Measurements from ENCODE around the gene ECI2.
"Not testable (repeated sequence)": the region's sequence is repeated elsewhere in the genome, so short reads cannot be mapped to it uniquely, and the experiment has no call there.

The ECI2 gene

GRCh38 chr6:4105980-4106536 lies 29.3 kb downstream of the ECI2 start:
- DNase-seq (ENCODE audit: extremely low spot score, insufficient read length, low read depth) (no peak), FAIRE-seq (no peak)

- no peak for FAIRE-seq
- no peak for DNase-seq (ENCODE audit: extremely low spot score, insufficient read length, low read depth)
These were observed 31.4 kb downstream of the ECI2 start for GRCh38 chr6:4103929-4104328.

GRCh38 chr6:4102687-4103244 lies 32.6 kb downstream of the ECI2 start:
- FAIRE-seq, result no peak
- no peak for DNase-seq (ENCODE audit: extremely low spot score, insufficient read length, low read depth)

- FAIRE-seq, result no peak
- DNase-seq (ENCODE audit: extremely low spot score, insufficient read length, low read depth), result no peak
These were observed 34.1 kb downstream of the ECI2 start for GRCh38 chr6:4101298-4101697.

- DNase-seq (ENCODE audit: extremely low spot score, insufficient read length, low read depth) (no peak), FAIRE-seq (no peak)
These were observed 34.7 kb downstream of the ECI2 start for GRCh38 chr6:4100655-4101054.

- FAIRE-seq (no peak), DNase-seq (ENCODE audit: extremely low spot score, insufficient read length, low read depth) (no peak)
These were observed 42.1 kb downstream of the ECI2 start for GRCh38 chr6:4093288-4093687.

- DNase-seq (ENCODE audit: extremely low spot score, insufficient read length, low read depth), result no peak
- FAIRE-seq, result no peak
These were observed 43.4 kb downstream of the ECI2 start for GRCh38 chr6:4091941-4092340.

- DNase-seq (ENCODE audit: extremely low spot score, insufficient read length, low read depth); FAIRE-seq: not testable (repeated sequence)
These were observed 45.3 kb downstream of the ECI2 start for GRCh38 chr6:4090043-4090442.

GRCh38 chr6:4088704-4089103 lies 46.7 kb downstream of the ECI2 start:
- FAIRE-seq, result no peak
- no peak for DNase-seq (ENCODE audit: extremely low spot score, insufficient read length, low read depth)

- no peak for DNase-seq (ENCODE audit: extremely low spot score, insufficient read length, low read depth)
- no peak for FAIRE-seq
These were observed 50.1 kb downstream of the ECI2 start for GRCh38 chr6:4085332-4085700.

- no peak for FAIRE-seq
- DNase-seq (ENCODE audit: extremely low spot score, insufficient read length, low read depth), result no peak
These were observed 50.7 kb downstream of the ECI2 start for GRCh38 chr6:4084444-4085331.

- no peak for FAIRE-seq
- no peak for DNase-seq (ENCODE audit: extremely low spot score, insufficient read length, low read depth)
These were observed 56.5 kb downstream of the ECI2 start, which contains the start of gene FAM217A for GRCh38 chr6:4078691-4079471. Gene FAM217A (minus strand): TSS chr6:4079137. CDS start chr6:4077414, 1,723 bp downstream.

GRCh38 chr6:4074478-4075235 lies 60.7 kb downstream of the ECI2 start:
- FAIRE-seq, result no peak

GRCh38 chr6:4071330-4071729 lies 64.0 kb downstream of the ECI2 start:
- DNase-seq (ENCODE audit: extremely low spot score, insufficient read length, low read depth) (no peak), FAIRE-seq (no peak)

More at GRCh38 chr6:4074478-4075235, 60.7 kb downstream of the ECI2 start:
- DNase-seq (ENCODE audit: extremely low spot score, insufficient read length, low read depth), result no peak

GRCh38 chr6:4069199-4069598 lies 66.2 kb downstream of the ECI2 start:
- FAIRE-seq, result no peak
- DNase-seq (ENCODE audit: extremely low spot score, insufficient read length, low read depth), result no peak

- FAIRE-seq (no peak), DNase-seq (ENCODE audit: extremely low spot score, insufficient read length, low read depth) (no peak)
These were observed 67.7 kb downstream of the ECI2 start for GRCh38 chr6:4067673-4068072.

GRCh38 chr6:4066029-4066755 lies 69.2 kb downstream of the ECI2 start:
- no peak for FAIRE-seq
- DNase-seq (ENCODE audit: extremely low spot score, insufficient read length, low read depth), result no peak
